Skeletal muscle satellite cell (primary cell): Measurements from ENCODE around the gene IL37.

Source experiments
- H3K27me3 ChIP-seq: 2 replicates; pipeline ENCODE4 v1.7.0; 2013; ENCODE audit warnings: low read length; ENCODE audit not compliant: control insufficient read depth, insufficient read depth
- H3K36me3 ChIP-seq: 2 replicates; pipeline ENCODE4 v1.7.0; 2013; ENCODE audit warnings: mild to moderate bottlenecking, control low read depth, low read length; ENCODE audit not compliant: insufficient read depth
- H3K4me1 ChIP-seq: 2 replicates; pipeline ENCODE4 v1.7.0; 2013; ENCODE audit warnings: low read length; ENCODE audit not compliant: control insufficient read depth, insufficient read depth
- H3K4me2 ChIP-seq: 2 replicates; pipeline ENCODE4 v1.7.0; 2013; ENCODE audit warnings: mild to moderate bottlenecking, low read length
- H3K4me3 ChIP-seq: 2 replicates; pipeline ENCODE4 v1.7.0; 2013; ENCODE audit warnings: low read length
- H3K9ac ChIP-seq: 2 replicates; pipeline ENCODE4 v1.7.0; 2013; ENCODE audit warnings: mild to moderate bottlenecking, low read depth, low read length, moderate library complexity
- H3K9me3 ChIP-seq: replicated peaks from 2 replicates; pipeline ENCODE4 v1.7.0; 2013; ENCODE audit warnings: mild to moderate bottlenecking, control low read depth, low read length

IL37 gene

GRCh38 chr2:112880091-112880531 lies 30.9 kb upstream of the IL37 start:
- H3K4me2 ChIP-seq = no peak overlapping the region
- H3K4me3 ChIP-seq = no peak overlapping the region
- H3K4me1 ChIP-seq = peaks cover 38% of the 10 kb centered on the region
- H3K9ac ChIP-seq = no peak overlapping the region
- no peaks in the 10 kb centered on the region for H3K27me3 ChIP-seq
- H3K9me3 ChIP-seq = no peaks in the 10 kb centered on the region
- H3K36me3 ChIP-seq = no peaks in the 10 kb centered on the region

- no peak overlapping the region for H3K4me2 ChIP-seq
- H3K27me3 ChIP-seq = no peaks in the 10 kb centered on the region
- H3K4me3 ChIP-seq = no peak overlapping the region
- no peak overlapping the region for H3K9ac ChIP-seq
- no peaks in the 10 kb centered on the region for H3K9me3 ChIP-seq
- H3K36me3 ChIP-seq = no peaks in the 10 kb centered on the region
- H3K4me1 ChIP-seq = peaks cover 38% of the 10 kb centered on the region
Observed at GRCh38 chr2:112880696-112881095, 30.3 kb upstream of the IL37 start.

GRCh38 chr2:112881217-112881985 lies 29.6 kb upstream of the IL37 start:
- Histone ChIP-seq H3K4me1 (peaks cover 38% of the 10 kb centered on the region), H3K36me3 (no peaks in the 10 kb centered on the region), H3K9ac (no peak overlapping the region), H3K9me3 (no peaks in the 10 kb centered on the region), H3K4me2 (peak overlapping the region; percentile 44), H3K4me3 (no peak overlapping the region), H3K27me3 (no peaks in the 10 kb centered on the region)

GRCh38 chr2:112883669-112884068 lies 27.3 kb upstream of the IL37 start:
- H3K9ac ChIP-seq = no peak overlapping the region
- peaks cover 25% of the 10 kb centered on the region for H3K4me1 ChIP-seq
- no peak overlapping the region for H3K4me3 ChIP-seq
- no peaks in the 10 kb centered on the region for H3K36me3 ChIP-seq
- no peaks in the 10 kb centered on the region for H3K9me3 ChIP-seq
- no peaks in the 10 kb centered on the region for H3K27me3 ChIP-seq
- no peak overlapping the region for H3K4me2 ChIP-seq

- Histone ChIP-seq H3K4me3 (no peak overlapping the region), H3K4me1 (peaks cover 19% of the 10 kb centered on the region), H3K27me3 (no peaks in the 10 kb centered on the region), H3K4me2 (no peak overlapping the region), H3K9me3 (no peaks in the 10 kb centered on the region), H3K36me3 (no peaks in the 10 kb centered on the region), H3K9ac (no peak overlapping the region)
Observed at GRCh38 chr2:112884869-112885505, 26.0 kb upstream of the IL37 start.

GRCh38 chr2:112885506-112885902 lies 25.5 kb upstream of the IL37 start:
- no peaks in the 10 kb centered on the region for H3K36me3 ChIP-seq
- no peak overlapping the region for H3K4me2 ChIP-seq
- no peaks in the 10 kb centered on the region for H3K27me3 ChIP-seq
- no peak overlapping the region for H3K9ac ChIP-seq
- H3K4me1 ChIP-seq = peaks cover 14% of the 10 kb centered on the region
- no peak overlapping the region for H3K4me3 ChIP-seq
- no peaks in the 10 kb centered on the region for H3K9me3 ChIP-seq

GRCh38 chr2:112886291-112886690 lies 24.7 kb upstream of the IL37 start:
- no peak overlapping the region for H3K4me3 ChIP-seq
- peaks cover 6% of the 10 kb centered on the region for H3K4me1 ChIP-seq
- H3K36me3 ChIP-seq = no peaks in the 10 kb centered on the region
- H3K9ac ChIP-seq = no peak overlapping the region
- H3K9me3 ChIP-seq = no peaks in the 10 kb centered on the region
- no peaks in the 10 kb centered on the region for H3K27me3 ChIP-seq
- no peak overlapping the region for H3K4me2 ChIP-seq

GRCh38 chr2:112887964-112888749 lies 22.8 kb upstream of the IL37 start:
- Histone ChIP-seq H3K9me3 (no peaks in the 10 kb centered on the region), H3K4me3 (no peak overlapping the region)

GRCh38 chr2:112889976-112890375 lies 21.0 kb upstream of the IL37 start:
- Histone ChIP-seq H3K27me3 (no peaks in the 10 kb centered on the region), H3K4me2 (no peak overlapping the region), H3K36me3 (no peaks in the 10 kb centered on the region), H3K9ac (no peak overlapping the region), H3K4me3 (no peak overlapping the region), H3K4me1 (no peaks in the 10 kb centered on the region), H3K9me3 (no peaks in the 10 kb centered on the region)

More at GRCh38 chr2:112887964-112888749, 22.8 kb upstream of the IL37 start:
- Histone ChIP-seq H3K36me3 (no peaks in the 10 kb centered on the region), H3K4me1 (no peaks in the 10 kb centered on the region), H3K27me3 (no peaks in the 10 kb centered on the region), H3K4me2 (no peak overlapping the region), H3K9ac (no peak overlapping the region)

- H3K4me1 ChIP-seq = no peaks in the 10 kb centered on the region
- no peak overlapping the region for H3K9ac ChIP-seq
- H3K4me3 ChIP-seq = no peak overlapping the region
- no peaks in the 10 kb centered on the region for H3K36me3 ChIP-seq
- H3K4me2 ChIP-seq = no peak overlapping the region
- peaks cover 2% of the 10 kb centered on the region for H3K27me3 ChIP-seq
- H3K9me3 ChIP-seq = no peaks in the 10 kb centered on the region
Observed at GRCh38 chr2:112891385-112891831, 19.6 kb upstream of the IL37 start.

- Histone ChIP-seq H3K27me3 (peaks cover 16% of the 10 kb centered on the region), H3K36me3 (no peaks in the 10 kb centered on the region), H3K4me2 (no peak overlapping the region), H3K9me3 (no peaks in the 10 kb centered on the region), H3K4me1 (no peaks in the 10 kb centered on the region), H3K4me3 (no peak overlapping the region), H3K9ac (no peak overlapping the region)
Observed at GRCh38 chr2:112893752-112894151, 17.2 kb upstream of the IL37 start.
